ENCODE data around the gene COL23A1. TPM values are rescaled to one million over a fixed set of nuclear protein-coding genes. Genes with fewer than 3 reads are reported as not detected.
A peak's percentile ranks its signal among the peaks of the same experiment; 100 is the strongest.

COL23A1 gene
- total RNA-seq, 1 experiment from 2014 or later: 18.0 TPM

- Histone ChIP-seq H3K36me3 (replicated peaks; ENCODE audit: control insufficient read depth, insufficient read depth, low read length) (peaks cover 68% of the 10 kb centered on the region), H3K27me3 (ENCODE audit: control insufficient read depth, insufficient read depth, low read length) (no peaks in the 10 kb centered on the region), H3K4me3 (ENCODE audit: insufficient read depth, low read depth, low read length) (no peak overlapping the region)
- DNase-seq: peak; percentile 48
These were observed 378.8 kb downstream of the COL23A1 start for GRCh38 chr5:178211095-178212048.

- no peak for DNase-seq
- Histone ChIP-seq H3K4me3 (ENCODE audit: insufficient read depth, low read depth, low read length) (no peak overlapping the region), H3K36me3 (replicated peaks; ENCODE audit: control insufficient read depth, insufficient read depth, low read length) (peaks cover 72% of the 10 kb centered on the region), H3K27me3 (ENCODE audit: control insufficient read depth, insufficient read depth, low read length) (no peaks in the 10 kb centered on the region)
These were observed 379.5 kb downstream of the COL23A1 start for GRCh38 chr5:178210686-178211085.

DNA sequence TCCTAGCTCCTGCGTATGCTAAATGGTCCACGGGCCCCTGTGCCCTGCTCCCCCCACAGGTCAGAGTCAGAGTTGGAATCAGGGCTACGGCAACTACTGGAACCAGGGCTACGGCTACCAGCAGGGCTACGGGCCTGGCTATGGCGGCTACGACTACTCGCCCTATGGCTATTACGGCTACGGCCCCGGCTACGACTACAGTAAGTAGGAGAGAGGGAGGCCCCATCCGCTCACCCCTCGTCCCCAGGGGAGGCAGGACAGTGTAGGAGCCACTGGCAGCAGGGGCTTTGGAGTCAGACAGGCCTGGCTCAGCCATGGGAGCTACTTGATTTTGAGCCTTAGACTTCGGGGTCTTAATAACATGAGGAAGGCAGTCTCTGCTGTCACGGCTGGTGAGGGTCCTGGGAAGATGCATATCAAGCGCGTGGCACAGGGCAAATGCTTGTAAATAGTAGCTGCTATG lies 380.1 kb downstream of the COL23A1 start:
- H3K4me3 ChIP-seq (ENCODE audit: insufficient read depth, low read depth, low read length): no peak overlapping the region
- H3K36me3 ChIP-seq (replicated peaks; ENCODE audit: control insufficient read depth, insufficient read depth, low read length): peaks cover 74% of the 10 kb centered on the region
- no peak for DNase-seq
- no peaks in the 10 kb centered on the region for H3K27me3 ChIP-seq (ENCODE audit: control insufficient read depth, insufficient read depth, low read length)

DNA sequence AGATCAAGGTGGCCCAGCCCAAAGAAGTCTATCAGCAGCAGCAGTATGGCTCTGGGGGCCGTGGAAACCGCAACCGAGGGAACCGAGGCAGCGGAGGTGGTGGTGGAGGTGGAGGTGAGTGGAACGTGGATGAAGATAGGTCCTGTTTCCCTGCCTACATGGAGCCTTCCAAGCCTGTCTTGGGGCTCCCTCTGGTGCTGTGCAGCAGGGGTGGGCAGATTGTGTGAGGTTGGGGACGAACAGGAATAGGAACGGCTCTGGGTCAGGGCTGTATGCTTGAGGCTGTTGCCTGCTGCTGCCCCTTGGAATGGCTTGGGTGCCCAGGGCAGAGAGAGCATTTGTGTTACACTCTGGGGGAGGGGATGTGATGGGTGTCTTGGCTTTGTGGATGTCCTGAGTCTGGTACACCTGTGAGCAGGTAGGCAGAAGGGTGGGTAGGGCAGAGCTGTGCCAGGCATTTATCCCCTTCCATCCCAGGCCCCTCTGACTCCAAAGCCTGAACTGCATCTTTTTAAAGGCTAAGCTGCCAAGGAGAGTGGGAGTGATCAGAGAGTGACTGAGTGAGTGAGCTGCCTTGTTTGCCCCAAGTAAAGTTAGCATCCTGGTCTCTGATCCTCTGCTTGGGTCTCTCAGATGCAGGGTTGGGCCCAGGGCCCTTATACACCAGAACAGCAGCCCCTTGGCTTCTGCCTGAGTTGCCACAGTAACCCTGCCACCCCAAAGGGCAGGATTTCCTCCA lies 380.7 kb downstream of the COL23A1 start:
- Histone ChIP-seq H3K27me3 (ENCODE audit: control insufficient read depth, insufficient read depth, low read length) (no peaks in the 10 kb centered on the region), H3K36me3 (replicated peaks; ENCODE audit: control insufficient read depth, insufficient read depth, low read length) (peaks cover 69% of the 10 kb centered on the region), H3K4me3 (ENCODE audit: insufficient read depth, low read depth, low read length) (no peak overlapping the region)
- DNase-seq: no peak

DNA sequence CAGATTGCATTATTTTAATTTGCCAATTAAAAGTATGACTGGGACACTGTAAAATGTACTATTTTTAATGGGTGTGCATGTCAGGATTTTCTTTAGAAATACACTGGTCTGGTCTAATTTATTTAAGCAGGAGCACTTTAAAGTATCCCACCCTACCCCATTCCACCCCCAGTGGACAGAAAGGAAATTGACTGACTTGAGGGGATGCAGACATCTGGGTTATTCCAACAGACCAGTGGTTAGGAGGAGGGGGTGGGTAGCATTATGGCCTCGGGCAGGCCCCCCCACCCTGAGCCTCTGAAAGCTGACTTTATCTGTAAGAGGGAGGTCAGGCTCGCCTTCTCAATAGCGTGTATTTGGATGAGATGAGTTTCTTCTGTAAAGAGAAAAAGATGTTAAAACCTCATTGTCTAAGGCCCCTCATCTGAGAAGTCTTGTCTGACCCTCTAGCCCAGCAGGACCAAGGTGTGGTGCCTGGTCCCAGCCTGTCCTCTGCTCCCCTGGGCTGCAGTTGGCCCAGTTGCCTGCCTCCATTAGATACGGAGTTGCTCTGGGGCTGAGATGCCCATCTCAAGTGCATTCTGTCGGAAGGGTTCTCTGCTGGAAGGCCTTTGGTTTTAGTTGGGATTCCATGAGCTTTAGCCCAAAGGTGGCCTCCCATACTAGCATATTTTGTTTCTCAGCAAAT lies 381.5 kb downstream of the COL23A1 start:
- peak; percentile 75 for DNase-seq
- peaks cover 69% of the 10 kb centered on the region for H3K36me3 ChIP-seq (replicated peaks; ENCODE audit: control insufficient read depth, insufficient read depth, low read length)
- H3K27me3 ChIP-seq (ENCODE audit: control insufficient read depth, insufficient read depth, low read length): no peaks in the 10 kb centered on the region
- no peak overlapping the region for H3K4me3 ChIP-seq (ENCODE audit: insufficient read depth, low read depth, low read length)

- H3K27me3 ChIP-seq (ENCODE audit: control insufficient read depth, insufficient read depth, low read length): no peaks in the 10 kb centered on the region
- H3K4me3 ChIP-seq (ENCODE audit: insufficient read depth, low read depth, low read length): no peak overlapping the region
- DNase-seq: no peak
- peaks cover 67% of the 10 kb centered on the region for H3K36me3 ChIP-seq (replicated peaks; ENCODE audit: control insufficient read depth, insufficient read depth, low read length)
These were observed 382.3 kb downstream of the COL23A1 start for GRCh38 chr5:178207917-178208280.

GRCh38 chr5:178207183-178207916 lies 382.8 kb downstream of the COL23A1 start:
- no peak for DNase-seq
- Histone ChIP-seq H3K4me3 (ENCODE audit: insufficient read depth, low read depth, low read length) (no peak overlapping the region), H3K27me3 (ENCODE audit: control insufficient read depth, insufficient read depth, low read length) (no peaks in the 10 kb centered on the region), H3K36me3 (replicated peaks; ENCODE audit: control insufficient read depth, insufficient read depth, low read length) (peaks cover 61% of the 10 kb centered on the region)

- H3K27me3 ChIP-seq (ENCODE audit: control insufficient read depth, insufficient read depth, low read length): no peaks in the 10 kb centered on the region; the same call in 1 of the 2 replicates
- peak overlapping the region; percentile 88 for H3K4me3 ChIP-seq (ENCODE audit: insufficient read depth, low read depth, low read length)
- DNase-seq: peak; percentile 51
- H3K36me3 ChIP-seq (replicated peaks; ENCODE audit: control insufficient read depth, insufficient read depth, low read length): peaks cover 55% of the 10 kb centered on the region
These were observed 383.8 kb downstream of the COL23A1 start for GRCh38 chr5:178206166-178207101.

- H3K4me3 ChIP-seq (ENCODE audit: insufficient read depth, low read depth, low read length): peak overlapping the region; percentile 88
- H3K27me3 ChIP-seq (ENCODE audit: control insufficient read depth, insufficient read depth, low read length): no peaks in the 10 kb centered on the region; the same call in 1 of the 2 replicates
- DNase-seq: no peak
- H3K36me3 ChIP-seq (replicated peaks; ENCODE audit: control insufficient read depth, insufficient read depth, low read length): peaks cover 51% of the 10 kb centered on the region
These were observed 384.5 kb downstream of the COL23A1 start for GRCh38 chr5:178205749-178206047.

DNA sequence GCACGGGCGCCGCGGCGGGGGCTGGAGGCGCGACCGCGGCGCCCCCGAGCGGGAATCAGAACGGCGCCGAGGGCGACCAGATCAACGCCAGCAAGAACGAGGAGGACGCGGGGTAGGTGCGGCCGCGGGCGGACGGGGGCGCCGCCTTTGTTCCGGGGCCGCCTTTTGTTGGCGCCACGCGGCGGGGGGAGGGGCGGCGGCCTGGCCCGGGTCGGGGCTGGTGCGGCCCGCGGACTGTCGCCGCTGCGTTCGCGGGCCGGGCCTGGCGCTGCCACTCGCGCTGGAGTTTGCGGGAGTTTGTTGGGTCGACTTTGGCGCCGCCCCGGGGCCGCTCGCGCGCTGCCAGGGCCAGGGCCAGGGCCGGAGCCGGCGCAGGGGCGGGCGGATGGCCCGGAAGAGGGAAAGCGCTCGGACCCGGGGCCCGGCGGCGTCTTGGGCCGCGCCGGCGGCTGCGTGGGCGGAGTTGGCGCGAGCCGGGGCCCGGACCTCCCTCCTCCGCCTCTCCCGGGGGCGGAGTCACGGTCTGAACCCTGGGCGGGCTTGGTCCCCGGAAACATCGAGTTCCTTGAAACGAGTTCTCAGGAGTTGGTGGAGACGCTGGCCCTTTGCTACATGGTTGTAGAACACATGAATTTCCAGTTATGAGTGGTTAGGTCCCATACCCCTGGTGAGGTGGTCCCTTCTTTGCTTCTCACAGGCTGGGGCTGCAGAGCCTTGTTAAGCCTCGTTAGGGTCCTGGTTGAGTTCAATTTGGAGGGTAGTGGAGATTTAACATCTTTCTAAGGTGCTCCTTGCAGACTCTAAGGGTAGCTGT lies 385.1 kb downstream of the COL23A1 start:
- H3K36me3 ChIP-seq (replicated peaks; ENCODE audit: control insufficient read depth, insufficient read depth, low read length): peaks cover 46% of the 10 kb centered on the region
- no peaks in the 10 kb centered on the region; the same call in 1 of the 2 replicates for H3K27me3 ChIP-seq (ENCODE audit: control insufficient read depth, insufficient read depth, low read length)

DNA sequence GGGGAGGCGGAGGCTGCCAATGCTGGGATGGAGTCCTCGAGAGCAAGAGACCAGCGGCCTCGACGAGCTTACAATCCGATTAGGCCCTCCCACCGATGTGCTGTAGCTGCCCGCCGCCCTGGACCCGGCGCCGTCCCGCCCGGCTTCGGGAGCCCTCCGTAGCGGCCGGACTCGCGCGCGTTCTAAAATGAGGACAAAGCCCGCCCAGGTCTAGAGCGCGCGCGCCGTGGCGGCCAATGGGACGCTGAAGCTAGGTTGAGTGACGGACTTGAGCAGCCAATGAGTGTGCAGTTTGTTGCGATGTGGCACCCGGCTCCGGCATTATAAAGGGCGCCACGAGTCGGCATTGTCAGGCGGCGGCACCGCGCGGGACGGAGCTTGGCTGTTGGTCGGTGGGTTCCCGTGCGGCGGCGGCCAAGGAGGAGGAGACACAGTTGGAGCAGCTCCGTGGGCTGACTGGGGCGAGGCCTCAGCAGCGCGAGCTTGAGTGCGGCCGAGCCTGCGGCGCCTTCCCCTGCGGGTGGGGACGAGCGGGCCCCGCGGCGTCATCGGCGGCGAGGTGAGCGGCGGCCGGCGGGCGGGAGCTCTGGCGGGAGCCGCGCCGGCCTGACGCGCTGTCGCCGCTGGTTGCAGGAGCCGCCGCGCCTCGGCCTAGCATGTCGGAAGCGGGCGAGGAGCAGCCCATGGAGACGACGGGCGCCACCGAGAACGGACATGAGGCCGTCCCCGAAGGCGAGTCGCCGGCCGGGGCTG lies 385.8 kb downstream of the COL23A1 start, which contains the start of gene HNRNPAB:
TSS of gene HNRNPAB (plus strand) at position 352 of the 753 bp plus-strand sequence. CDS start at position 657, 305 bp downstream.
- Histone ChIP-seq H3K4me3 (ENCODE audit: insufficient read depth, low read depth, low read length) (peak within 1 kb of the TSS; percentile 88), H3K36me3 (replicated peaks; ENCODE audit: control insufficient read depth, insufficient read depth, low read length) (peaks cover 39% of the 10 kb centered on the region), H3K27me3 (ENCODE audit: control insufficient read depth, insufficient read depth, low read length) (no peaks in the 10 kb centered on the region; the same call in 1 of the 2 replicates)
- peak; percentile 100 for DNase-seq

More for the DNA sequence above, 385.1 kb downstream of the COL23A1 start:
- peak; percentile 94 for DNase-seq
- peak overlapping the region; percentile 88 for H3K4me3 ChIP-seq (ENCODE audit: insufficient read depth, low read depth, low read length)

DNA sequence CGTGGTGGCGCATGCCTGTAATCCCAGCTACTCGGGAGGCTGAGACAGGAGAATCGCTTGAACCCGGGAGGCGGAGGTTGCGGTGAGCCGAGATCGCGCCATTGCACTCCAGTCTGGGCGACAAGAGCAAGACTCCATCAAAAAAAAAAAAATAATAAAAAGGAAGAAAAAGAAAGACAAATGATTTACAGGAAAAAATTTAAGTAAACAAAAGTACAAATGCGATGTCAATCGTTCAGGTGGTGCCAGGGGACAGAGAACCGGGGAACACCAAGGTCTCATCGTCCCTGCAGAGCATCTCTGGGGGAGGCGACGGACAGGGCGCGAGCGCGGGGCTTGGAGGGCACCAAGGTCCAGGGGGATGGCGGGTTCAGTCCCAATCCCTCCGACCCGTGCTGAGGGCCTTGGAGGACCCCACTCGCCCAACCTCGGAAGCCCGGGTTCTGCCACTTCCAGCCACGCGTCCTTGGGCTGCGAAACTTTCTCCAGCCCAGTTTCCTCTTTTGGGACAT lies 386.5 kb downstream of the COL23A1 start:
- peak overlapping the region; percentile 88 for H3K4me3 ChIP-seq (ENCODE audit: insufficient read depth, low read depth, low read length)
- no peak for DNase-seq
- no peaks in the 10 kb centered on the region; the same call in 1 of the 2 replicates for H3K27me3 ChIP-seq (ENCODE audit: control insufficient read depth, insufficient read depth, low read length)
- H3K36me3 ChIP-seq (replicated peaks; ENCODE audit: control insufficient read depth, insufficient read depth, low read length): peaks cover 32% of the 10 kb centered on the region
